HEK293 (cell line): ENCODE measurements around the gene CCNK.

Source experiments
- CTCF ChIA-PET: fragments of 350-600 bp; formaldehyde crosslinking; extraction: SDS; loops from one replicate; lab custom pipeline; 2021; ENCODE audit warnings: antibody characterized with exemption; lab: Yijun Ruan, JAX
- POLR2A ChIA-PET: fragments of 300-600 bp; formaldehyde crosslinking; extraction: SDS; loops from one replicate; lab custom pipeline; 2020; ENCODE audit warnings: antibody characterized with exemption, inconsistent platforms; lab: Yijun Ruan, JAX
- H3K27ac ChIP-seq: fragments of 200-500 bp; sonication (Bioruptor generic); 2 replicates; pipeline ENCODE4 v1.5.1; 2014; ENCODE audit warnings: low read depth, low read length, control low read depth, inconsistent platforms; ENCODE audit errors: extremely low read depth
- H3K36me3 ChIP-seq, 2 experiments: fragments of 200-500 bp in 1 of 2; sonication (Bioruptor generic) in 1 of 2; 1 replicate in 1 of 2; 2 replicates in 1 of 2; pipeline ENCODE4 v1.5.1; 2014 to 2017; ENCODE audit warnings: inconsistent platforms in 2 of 2, low read length in 2 of 2; ENCODE audit not compliant: control insufficient read depth in 2 of 2, insufficient read depth in 1 of 2
- H3K4me1 ChIP-seq: fragments of 200-500 bp; sonication (Bioruptor generic); 2 replicates; pipeline ENCODE4 v1.5.1; 2014; ENCODE audit warnings: mild to moderate bottlenecking, low read length, inconsistent platforms; ENCODE audit not compliant: control insufficient read depth, insufficient read depth
- H3K4me3 ChIP-seq: 2 replicates; pipeline ENCODE4 v1.5.1; 2011; ENCODE audit warnings: low read depth, mild to moderate bottlenecking, control low read depth, low read length, moderate library complexity
- H3K9me3 ChIP-seq: fragments of 200-500 bp; sonication (Bioruptor generic); 2 replicates; pipeline ENCODE4 v1.5.1; 2014; ENCODE audit warnings: low read depth, low read length, inconsistent platforms; ENCODE audit not compliant: control insufficient read depth, insufficient read depth
- ATF2 ChIP-seq: fragments of 450-650 bp; formaldehyde crosslinking; IDR thresholded peaks from 2 replicates; pipeline ENCODE4 v1.5.1; 2016; ENCODE audit warnings: missing biosample characterization, missing genetic modification characterization, low read depth
- KLF7 ChIP-seq: fragments of 450-650 bp; formaldehyde crosslinking; IDR thresholded peaks from 2 replicates; pipeline ENCODE4 v1.5.1; 2016; ENCODE audit warnings: missing biosample characterization, missing genetic modification characterization, borderline replicate concordance
- OVOL3 ChIP-seq: fragments of 450-650 bp; formaldehyde crosslinking; IDR thresholded peaks from 2 replicates; pipeline ENCODE4 v1.5.1; 2016; ENCODE audit warnings: missing biosample characterization, missing genetic modification characterization
- PBX3 ChIP-seq: sonication (generic); formaldehyde crosslinking; IDR thresholded peaks from 2 replicates; pipeline ENCODE4 v1.8.1; 2022; ENCODE audit warnings: mild to moderate bottlenecking, moderate library complexity, missing genetic modification reagents
- PRDM10 ChIP-seq: fragments of 450-650 bp; formaldehyde crosslinking; IDR thresholded peaks from 2 replicates; pipeline ENCODE4 v1.5.1; 2016; ENCODE audit warnings: missing biosample characterization, missing genetic modification characterization
- RBAK ChIP-seq: fragments of 450-650 bp; formaldehyde crosslinking; IDR thresholded peaks from 2 replicates; pipeline ENCODE4 v1.5.1; 2016; ENCODE audit warnings: missing biosample characterization, missing genetic modification characterization
- SCRT1 ChIP-seq: fragments of 450-650 bp; formaldehyde crosslinking; IDR thresholded peaks from 2 replicates; pipeline ENCODE4 v1.5.1; 2016; ENCODE audit warnings: missing biosample characterization, missing genetic modification characterization, borderline replicate concordance
- ZBTB1 ChIP-seq: fragments of 450-650 bp; formaldehyde crosslinking; IDR thresholded peaks from 2 replicates; pipeline ENCODE4 v1.5.1; 2016; ENCODE audit warnings: missing biosample characterization, missing genetic modification characterization
- ZBTB17 ChIP-seq: fragments of 450-650 bp; formaldehyde crosslinking; IDR thresholded peaks from 2 replicates; pipeline ENCODE4 v1.5.1; 2016; ENCODE audit warnings: missing biosample characterization, missing genetic modification characterization
- ZFHX2 ChIP-seq: fragments of 450-650 bp; formaldehyde crosslinking; conservative IDR thresholded peaks from 2 replicates; pipeline ENCODE4 v1.5.1; 2016; ENCODE audit warnings: missing biosample characterization, missing genetic modification characterization
- ZNF121 ChIP-seq: fragments of 450-650 bp; formaldehyde crosslinking; IDR thresholded peaks from 2 replicates; pipeline ENCODE4 v1.5.1; 2016; ENCODE audit warnings: missing biosample characterization, missing genetic modification characterization
- ZNF302 ChIP-seq: fragments of 450-650 bp; formaldehyde crosslinking; IDR thresholded peaks from 2 replicates; pipeline ENCODE4 v1.5.1; 2016; ENCODE audit warnings: missing biosample characterization, missing genetic modification characterization, low read depth
- ZNF311 ChIP-seq: fragments of 450-650 bp; formaldehyde crosslinking; IDR thresholded peaks from 2 replicates; pipeline ENCODE4 v1.5.1; 2017; ENCODE audit warnings: missing biosample characterization, missing genetic modification characterization, borderline replicate concordance
- ZNF341 ChIP-seq: fragments of 450-650 bp; formaldehyde crosslinking; IDR thresholded peaks from 2 replicates; pipeline ENCODE4; 2016; ENCODE audit warnings: low read depth, missing biosample characterization, missing genetic modification characterization
- ZNF362 ChIP-seq: fragments of 450-650 bp; formaldehyde crosslinking; IDR thresholded peaks from 2 replicates; pipeline ENCODE4 v1.5.1; 2016; ENCODE audit warnings: missing biosample characterization, missing genetic modification characterization
- ZNF398 ChIP-seq: fragments of 450-650 bp; formaldehyde crosslinking; IDR thresholded peaks from 2 replicates; pipeline ENCODE4 v1.5.1; 2017; ENCODE audit warnings: missing biosample characterization, missing genetic modification characterization
- ZNF404 ChIP-seq: fragments of 450-650 bp; formaldehyde crosslinking; IDR thresholded peaks from 2 replicates; pipeline ENCODE4 v1.5.1; 2017; ENCODE audit warnings: missing biosample characterization, missing genetic modification characterization
- ZNF548 ChIP-seq: fragments of 450-650 bp; formaldehyde crosslinking; IDR thresholded peaks from 2 replicates; pipeline ENCODE4 v1.5.1; 2016; ENCODE audit warnings: missing biosample characterization, missing genetic modification characterization
- ZNF571 ChIP-seq: fragments of 450-650 bp; formaldehyde crosslinking; IDR thresholded peaks from 2 replicates; pipeline ENCODE4 v1.5.0; 2017; ENCODE audit warnings: missing biosample characterization, missing genetic modification characterization
- ZNF623 ChIP-seq: fragments of 450-650 bp; formaldehyde crosslinking; IDR thresholded peaks from 2 replicates; pipeline ENCODE4 v1.5.1; 2016; ENCODE audit warnings: missing biosample characterization, missing genetic modification characterization
- ZNF670 ChIP-seq: fragments of 450-650 bp; formaldehyde crosslinking; IDR thresholded peaks from 2 replicates; pipeline ENCODE4 v1.5.1; 2016; ENCODE audit warnings: missing biosample characterization, missing genetic modification characterization, low read depth

The CCNK gene

GRCh38 chr14:99471731-99472130 is 9.5 kb upstream of the CCNK start:
- Histone ChIP-seq H3K4me3 (no peak overlapping the region), H3K27ac (no peak overlapping the region), H3K9me3 (no peaks in the 10 kb centered on the region)
- POLR2A ChIA-PET = no interaction called here
- no peak for TF ChIP-seq OVOL3 (tag by site-specific recombination)
- no peak for TF ChIP-seq ZFHX2 (tag by site-specific recombination)
- no peak for TF ChIP-seq ZNF571
- TF ChIP-seq ZNF548 (tag by site-specific recombination) = no peak
- TF ChIP-seq ZNF404 (tag by site-specific recombination) = no peak
- TF ChIP-seq ATF2 (tag by site-specific recombination) = no peak
- no peak for TF ChIP-seq PRDM10 (tag by site-specific recombination)
- TF ChIP-seq PBX3 (CRISPR knock-in tag) = no peak
- no peak for TF ChIP-seq ZBTB1 (tag by site-specific recombination)
- no peak for TF ChIP-seq RBAK (tag by site-specific recombination)
- TF ChIP-seq ZBTB17 (tag by site-specific recombination) = no peak
- no peak for TF ChIP-seq KLF7 (tag by site-specific recombination)
- no peak for TF ChIP-seq SCRT1 (tag by site-specific recombination)
- TF ChIP-seq, all 188 proteins: peak for 0
- Histone ChIP-seq H3K36me3 (no peaks in the 10 kb centered on the region), H3K4me1 (peaks cover 37% of the 10 kb centered on the region)
- CTCF ChIA-PET = interaction anchor here (1.0 to 1.4 kb wide), 3 partner anchors 8 to 152 kb away, joined by 3 to 6 read pairs (median 3); no protein-coding TSS in a partner anchor

GRCh38 chr14:99472937-99473336 is 8.3 kb upstream of the CCNK start:
- Histone ChIP-seq H3K9me3 (no peaks in the 10 kb centered on the region), H3K4me1 (peaks cover 33% of the 10 kb centered on the region), H3K36me3 (no peaks in the 10 kb centered on the region), H3K4me3 (no peak overlapping the region), H3K27ac (no peak overlapping the region)
- no peak for TF ChIP-seq ZNF670 (tag by site-specific recombination)
- no peak for TF ChIP-seq ZNF302
- no peak for TF ChIP-seq ZNF362 (tag by site-specific recombination)
- no peak for TF ChIP-seq ZNF398 (tag by site-specific recombination)
- no peak for TF ChIP-seq ZNF311 (tag by site-specific recombination)
- no peak for TF ChIP-seq ZNF341 (tag by site-specific recombination)
- TF ChIP-seq SCRT1 (tag by site-specific recombination) = no peak
- no peak for TF ChIP-seq ZNF121 (tag by site-specific recombination)
- no peak for TF ChIP-seq ZNF623 (tag by site-specific recombination)
- ChIA-PET POLR2A (no interaction called here), CTCF (interaction anchor here (0.5 to 1.4 kb wide), 4 partner anchors 10 to 913 kb away, joined by 3 to 6 read pairs (median 4); no protein-coding TSS in a partner anchor)
